ENCODE data around the gene MKI67. TPM values are rescaled to one million over a fixed set of nuclear protein-coding genes. Genes with fewer than 3 reads are reported as not detected.

The MKI67 gene
- polyA plus RNA-seq, 1 of the 3 experiments (the other 2 are of a cell fraction), result 7.5 TPM

DNA sequence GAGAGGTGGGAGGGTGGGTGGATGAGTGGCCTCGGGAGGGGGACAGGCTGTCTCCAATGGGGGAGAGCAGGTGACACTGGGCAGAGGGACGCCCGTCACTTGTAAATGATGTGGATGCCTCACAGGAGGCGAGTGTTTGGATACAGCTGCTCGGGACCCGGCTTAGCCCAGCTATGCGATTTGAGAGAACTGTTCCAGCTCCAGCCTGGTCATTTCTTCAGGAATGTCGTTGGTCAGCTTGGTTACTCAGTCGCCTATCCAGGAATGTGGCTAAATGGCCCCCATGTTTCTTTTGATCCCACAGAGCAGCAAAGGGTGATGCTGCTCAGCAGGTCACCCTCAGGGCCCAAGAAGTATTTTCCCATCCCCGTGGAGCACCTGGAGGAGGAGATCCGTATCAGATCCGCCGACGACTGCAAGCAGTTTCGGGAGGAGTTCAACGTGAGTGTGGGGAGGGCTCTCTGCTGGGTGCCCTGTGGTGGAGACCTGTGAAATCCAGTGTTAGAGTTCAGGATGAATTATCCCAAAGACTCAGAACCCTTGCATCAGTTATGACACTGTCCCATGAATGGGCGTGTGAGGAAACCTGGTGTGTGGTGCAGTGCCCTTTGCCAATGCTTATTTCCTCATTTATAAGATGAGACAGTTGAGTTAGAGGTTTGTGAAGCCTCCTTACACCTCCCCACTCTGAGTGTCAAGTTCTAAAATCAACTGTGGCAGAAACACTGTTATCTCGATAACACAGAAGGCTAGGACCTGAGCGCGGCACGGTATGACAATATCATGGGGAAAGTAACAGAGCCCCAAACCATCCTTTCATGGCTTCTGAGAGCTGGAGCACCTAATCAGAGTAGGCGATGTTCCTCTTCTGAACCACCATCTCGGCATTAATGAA, 76.8 kb downstream of the MKI67 start:
- Histone ChIP-seq H3K79me2 (ENCODE audit: insufficient read depth) (no peaks in the 10 kb centered on the region), H3K9ac (no peak overlapping the region), H3K9me2 (no peaks in the 10 kb centered on the region), H3K36me3 (replicated peaks in 1 of 2; ENCODE audit: control insufficient read depth in 1 of 2, insufficient read depth in 2 of 2, low read length in 1 of 2) (peaks cover 0 to 17% of the 10 kb centered on the region in 2 experiments), H3K4me3 (ENCODE audit: low read depth in 2 of 2, low read length in 1 of 2) (no peak overlapping the region), H3K4me1 (ENCODE audit: control insufficient read depth in 1 of 2, insufficient read depth in 2 of 2, low read depth in 1 of 2, low read length in 1 of 2) (peaks cover 0 to 1% of the 10 kb centered on the region in 2 experiments; a peak in 1 of 4 replicates), H3K27me3 (ENCODE audit: insufficient read depth) (no peaks in the 10 kb centered on the region), H2AFZ (ENCODE audit: low read depth) (no peak overlapping the region), H4K20me1 (ENCODE audit: insufficient read depth) (no peaks in the 10 kb centered on the region), H3K9me3 (no peaks in the 10 kb centered on the region), H3K27ac (ENCODE audit: low read depth in 2 of 2, low read length in 1 of 2) (no peak overlapping the region), H3K4me2 (no peak overlapping the region), H3F3A (replicated peaks; ENCODE audit: insufficient read depth) (no peaks in the 10 kb centered on the region)
- TF ChIP-seq IRF3 (IDR thresholded peaks at IDR 0.05; ENCODE audit: low read depth, low read length) (no peak), MEF2A (IDR thresholded peaks at IDR 0.05; ENCODE audit: borderline replicate concordance, low read depth) (no peak), ELF1 (IDR thresholded peaks at IDR 0.05) (no peak), POLR2AphosphoS5 (IDR thresholded peaks at IDR 0.05; ENCODE audit: low read depth, low read length) (no peak), NFIC (IDR thresholded peaks at IDR 0.05; ENCODE audit: borderline replicate concordance) (no peak), RAD21 (IDR thresholded peaks at IDR 0.05; ENCODE audit: low read length) (no peak), EP300 (IDR thresholded peaks at IDR 0.05; ENCODE audit: borderline replicate concordance in 1 of 2, low read depth in 1 of 2, low read length in 1 of 2) (no peak), MXI1 (IDR thresholded peaks at IDR 0.05; ENCODE audit: low read depth, low read length) (no peak), USF2 (IDR thresholded peaks at IDR 0.05; ENCODE audit: borderline replicate concordance, low read depth, low read length) (no peak), TEAD4 (IDR thresholded peaks at IDR 0.05; ENCODE audit: borderline replicate concordance, insufficient read depth) (no peak), RFX5 (IDR thresholded peaks at IDR 0.05; ENCODE audit: low read length) (no peak)
- TF ChIP-seq, protein P1, sequence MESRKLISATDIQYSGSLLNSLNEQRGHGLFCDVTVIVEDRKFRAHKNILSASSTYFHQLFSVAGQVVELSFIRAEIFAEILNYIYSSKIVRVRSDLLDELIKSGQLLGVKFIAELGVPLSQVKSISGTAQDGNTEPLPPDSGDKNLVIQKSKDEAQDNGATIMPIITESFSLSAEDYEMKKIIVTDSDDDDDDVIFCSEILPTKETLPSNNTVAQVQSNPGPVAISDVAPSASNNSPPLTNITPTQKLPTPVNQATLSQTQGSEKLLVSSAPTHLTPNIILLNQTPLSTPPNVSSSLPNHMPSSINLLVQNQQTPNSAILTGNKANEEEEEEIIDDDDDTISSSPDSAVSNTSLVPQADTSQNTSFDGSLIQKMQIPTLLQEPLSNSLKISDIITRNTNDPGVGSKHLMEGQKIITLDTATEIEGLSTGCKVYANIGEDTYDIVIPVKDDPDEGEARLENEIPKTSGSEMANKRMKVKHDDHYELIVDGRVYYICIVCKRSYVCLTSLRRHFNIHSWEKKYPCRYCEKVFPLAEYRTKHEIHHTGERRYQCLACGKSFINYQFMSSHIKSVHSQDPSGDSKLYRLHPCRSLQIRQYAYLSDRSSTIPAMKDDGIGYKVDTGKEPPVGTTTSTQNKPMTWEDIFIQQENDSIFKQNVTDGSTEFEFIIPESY (IDR thresholded peaks at IDR 0.05; ENCODE audit: borderline replicate concordance, low read depth), result no peak
- TF ChIP-seq, protein P2, sequence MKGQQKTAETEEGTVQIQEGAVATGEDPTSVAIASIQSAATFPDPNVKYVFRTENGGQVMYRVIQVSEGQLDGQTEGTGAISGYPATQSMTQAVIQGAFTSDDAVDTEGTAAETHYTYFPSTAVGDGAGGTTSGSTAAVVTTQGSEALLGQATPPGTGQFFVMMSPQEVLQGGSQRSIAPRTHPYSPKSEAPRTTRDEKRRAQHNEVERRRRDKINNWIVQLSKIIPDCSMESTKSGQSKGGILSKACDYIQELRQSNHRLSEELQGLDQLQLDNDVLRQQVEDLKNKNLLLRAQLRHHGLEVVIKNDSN (IDR thresholded peaks at IDR 0.05; ENCODE audit: borderline replicate concordance, low read depth), result no peak
- POLR2A ChIA-PET, result no interaction called here
- no peak for DNase-seq
- WGBS (ENCODE audit: low lambda C conversion rate), result 81% methylated on average over 22 of the region's 23 CpGs
- CTCF ChIA-PET, result interaction anchor here (0.8 to 2.7 kb wide), 5 partner anchors 14 to 195 kb away, joined by 3 to 13 read pairs (median 4); partner anchors contain the start of gene PTPRE
